NCI-H526 (cell line): ENCODE measurements around the gene ITGB6.
"Not testable (repeated sequence)": the region's sequence is repeated elsewhere in the genome, so short reads cannot be mapped to it uniquely, and the experiment has no call there.

Experiments used
- DNase-seq, 2 experiments: peaks; one replicate each; lab custom pipeline; 2025; lab: John Stamatoyannopoulos, UW

The ITGB6 gene

GRCh38 chr2:160181146-160181836 lies 18.8 kb downstream of the ITGB6 start:
- DNase-seq = peak; percentile 65 to 69

GRCh38 chr2:160180690-160181089 lies 19.4 kb downstream of the ITGB6 start:
- peak in 1 of 2 experiments; percentile 25 for DNase-seq

GRCh38 chr2:160180172-160180571 lies 19.9 kb downstream of the ITGB6 start:
- no peak for DNase-seq

GRCh38 chr2:160175169-160176134 lies 24.6 kb downstream of the ITGB6 start:
- no peak for DNase-seq

- DNase-seq = no peak
Observed at GRCh38 chr2:160174322-160174721, 25.8 kb downstream of the ITGB6 start.

GRCh38 chr2:160169988-160170387 lies 30.1 kb downstream of the ITGB6 start:
- DNase-seq = no peak

GRCh38 chr2:160169471-160169870 lies 30.6 kb downstream of the ITGB6 start:
- no peak for DNase-seq

- DNase-seq = peak in 1 of 2 experiments; percentile 12
Observed at GRCh38 chr2:160168878-160169277, 31.2 kb downstream of the ITGB6 start.

- no peak for DNase-seq
Observed at GRCh38 chr2:160167089-160167740, 32.9 kb downstream of the ITGB6 start.

- no peak for DNase-seq
Observed at GRCh38 chr2:160165996-160166395, 34.1 kb downstream of the ITGB6 start.

GRCh38 chr2:160165081-160165480 lies 35.0 kb downstream of the ITGB6 start:
- no peak for DNase-seq

GRCh38 chr2:160157861-160158829 lies 41.9 kb downstream of the ITGB6 start:
- DNase-seq = peak; percentile 62 to 66

- DNase-seq = no peak
Observed at GRCh38 chr2:160156665-160157064, 43.4 kb downstream of the ITGB6 start.

GRCh38 chr2:160156100-160156499 lies 44.0 kb downstream of the ITGB6 start:
- DNase-seq = no peak

- not testable (repeated sequence) for DNase-seq
Observed at GRCh38 chr2:160148419-160148818, 51.7 kb downstream of the ITGB6 start.

- DNase-seq = no peak
Observed at GRCh38 chr2:160145471-160145870, 54.6 kb downstream of the ITGB6 start.

- no peak for DNase-seq
Observed at GRCh38 chr2:160144280-160144990, 55.6 kb downstream of the ITGB6 start.

GRCh38 chr2:160142472-160142871 lies 57.6 kb downstream of the ITGB6 start:
- DNase-seq = no peak

GRCh38 chr2:160141912-160142311 lies 58.2 kb downstream of the ITGB6 start:
- DNase-seq = no peak

- no peak for DNase-seq
Observed at GRCh38 chr2:160141419-160141818, 58.7 kb downstream of the ITGB6 start.

- no peak for DNase-seq
Observed at GRCh38 chr2:160140471-160140870, 59.6 kb downstream of the ITGB6 start.
